CD4-positive, alpha-beta T cell (primary cell): ENCODE data around the gene TTLL9. TPM values are rescaled to one million over a fixed set of nuclear protein-coding genes. Genes with fewer than 3 reads are reported as not detected.

Source experiments
- ATAC-seq: fragments of 200-7000 bp; cut with Tn5 transposase; one replicate; pipeline ENCODE4 v1.10.0; 2022; ENCODE audit warnings: mild to moderate bottlenecking; ENCODE audit not compliant: poor library complexity
- CTCF ChIA-PET: fragments of 350-600 bp; sonication (Branson Sonifier 250); formaldehyde crosslinking; loops from one replicate; lab custom pipeline; 2021; ENCODE audit warnings: antibody characterized with exemption, inconsistent platforms; lab: Charles Lee
- POLR2A ChIA-PET: fragments of 350-600 bp; sonication (Branson Sonifier 250); formaldehyde crosslinking; loops from one replicate; lab custom pipeline; 2021; ENCODE audit warnings: antibody characterized with exemption, inconsistent platforms; lab: Charles Lee
- DNase-seq, 14 experiments: peaks; one replicate each; pipeline ENCODE4 v3.0.0-alpha.2; 2013 to 2020; ENCODE audit warnings: mixed read lengths in 2 of 14
- H3K27ac ChIP-seq, 2 donors: one replicate each; pipeline versions ENCODE4 v1.5.1 to v1.7.0; 2013; ENCODE audit warnings: low read length in 2 of 2, low read depth in 1 of 2, mild to moderate bottlenecking in 1 of 2
- H3K27me3 ChIP-seq, 2 experiments: 1 replicate in 1 of 2; 2 replicates in 1 of 2; pipeline versions ENCODE4 v1.6.1 to v1.7.0; 2013; ENCODE audit warnings: low read length in 2 of 2, control low read depth in 1 of 2, mild to moderate bottlenecking in 1 of 2, moderate library complexity in 1 of 2; ENCODE audit not compliant: insufficient read depth in 2 of 2, control insufficient read depth in 1 of 2
- H3K36me3 ChIP-seq: one replicate; pipeline ENCODE4 v1.6.1; 2013; ENCODE audit warnings: low read length, control low read depth; ENCODE audit not compliant: insufficient read depth
- H3K4me1 ChIP-seq: one replicate; pipeline ENCODE4 v1.6.1; 2013; ENCODE audit warnings: low read length, control low read depth; ENCODE audit not compliant: insufficient read depth
- H3K4me3 ChIP-seq: one replicate; pipeline ENCODE4 v1.5.1; 2013; ENCODE audit warnings: mild to moderate bottlenecking, low read length, moderate library complexity
- H3K9me3 ChIP-seq, 2 experiments: 1 replicate in 1 of 2; 2 replicates in 1 of 2; pipeline versions ENCODE4 v1.6.1 to v1.7.0; 2013; ENCODE audit warnings: low read length in 2 of 2, mild to moderate bottlenecking in 2 of 2, control low read depth in 1 of 2, moderate library complexity in 1 of 2; ENCODE audit not compliant: control insufficient read depth in 1 of 2, insufficient read depth in 1 of 2
- H3K27ac Mint-ChIP-seq: one replicate; pipeline ENCODE4 v1.8.0; 2020; ENCODE audit warnings: mixed read lengths
- H3K27me3 Mint-ChIP-seq: one replicate; pipeline ENCODE4 v1.8.0; 2021; ENCODE audit warnings: mixed read lengths
- H3K36me3 Mint-ChIP-seq: one replicate; pipeline ENCODE4 v1.8.0; 2021; ENCODE audit warnings: low read depth, mixed read lengths
- H3K4me1 Mint-ChIP-seq: one replicate; pipeline ENCODE4 v1.8.0; 2021; ENCODE audit warnings: low read depth, mixed read lengths
- H3K4me3 Mint-ChIP-seq: one replicate; pipeline ENCODE4 v1.8.0; 2020; ENCODE audit warnings: mild to moderate bottlenecking, mixed read lengths
- H3K9me3 Mint-ChIP-seq: one replicate; pipeline ENCODE4 v1.8.0; 2020; ENCODE audit warnings: mixed read lengths
- CTCF ChIP-seq: fragments of 200-600 bp; IDR thresholded peaks from one replicate; pipeline ENCODE4 v1.8.0; 2022; ENCODE audit warnings: antibody characterized with exemption, mild to moderate bottlenecking
- intact Hi-C, 2 experiments: fragments of 100-400 bp; cut with DNase I in 1 of 2; cut with micrococcal nuclease in 1 of 2; formaldehyde crosslinking; loops; one replicate each; pipeline versions ENCODE4 v1.15.1 to v1.9.0; 2023 to 2025; cut with DNase I, micrococcal nuclease
- total RNA-seq, 174 experiments: library from RNA in 2 of 174; stranded (reverse) in 2 of 174; gene quantifications; one replicate each; pipeline ENCODE4 v1.2.3 and lab custom pipeline; 2021 to 2026

The TTLL9 gene
- total RNA-seq, 2 experiments from 2014 or later: not detected

GRCh38 chr20:31909253-31910070 lies 39.0 kb downstream of the TTLL9 start:
- Mint-ChIP-seq H3K9me3 (no peaks in the 10 kb centered on the region), H3K4me1 (no peaks in the 10 kb centered on the region), H3K27me3 (no peaks in the 10 kb centered on the region), H3K4me3 (no peak overlapping the region), H3K36me3 (no peaks in the 10 kb centered on the region), H3K27ac (no peak overlapping the region)
- no peak for ATAC-seq
- no peak for TF ChIP-seq CTCF
- Histone ChIP-seq H3K27ac (no peak overlapping the region), H3K36me3 (no peaks in the 10 kb centered on the region), H3K4me1 (no peaks in the 10 kb centered on the region), H3K9me3 (no peaks in the 10 kb centered on the region), H3K27me3 (no peaks in the 10 kb centered on the region), H3K4me3 (no peak overlapping the region)
- ChIA-PET CTCF (no interaction called here), POLR2A (no interaction called here)
- intact Hi-C loops: no loop called here
- no peak for DNase-seq

- no peaks in the 10 kb centered on the region for H3K36me3 ChIP-seq
- Mint-ChIP-seq H3K36me3 (no peaks in the 10 kb centered on the region), H3K27me3 (no peaks in the 10 kb centered on the region), H3K4me3 (no peak overlapping the region), H3K4me1 (no peaks in the 10 kb centered on the region), H3K27ac (no peak overlapping the region), H3K9me3 (no peaks in the 10 kb centered on the region)
- CTCF ChIA-PET: no interaction called here
- H3K27ac ChIP-seq: no peak overlapping the region
- ATAC-seq: no peak
- H3K27me3 ChIP-seq: no peaks in the 10 kb centered on the region
- intact Hi-C loops: no loop called here
- no peaks in the 10 kb centered on the region for H3K9me3 ChIP-seq
- DNase-seq: no peak
- TF ChIP-seq CTCF: no peak
- H3K4me1 ChIP-seq: no peaks in the 10 kb centered on the region
- POLR2A ChIA-PET: no interaction called here
- no peak overlapping the region for H3K4me3 ChIP-seq
Measured at GRCh38 chr20:31910071-31910803, 39.8 kb downstream of the TTLL9 start.

GRCh38 chr20:31913431-31914157 lies 43.2 kb downstream of the TTLL9 start:
- Mint-ChIP-seq H3K27me3 (peaks cover under 1% of the 10 kb centered on the region), H3K27ac (no peak overlapping the region), H3K4me3 (no peak overlapping the region), H3K9me3 (no peaks in the 10 kb centered on the region), H3K36me3 (no peaks in the 10 kb centered on the region), H3K4me1 (no peaks in the 10 kb centered on the region)
- Histone ChIP-seq H3K27ac (no peak overlapping the region), H3K9me3 (no peaks in the 10 kb centered on the region), H3K36me3 (no peaks in the 10 kb centered on the region), H3K27me3 (no peaks in the 10 kb centered on the region), H3K4me3 (no peak overlapping the region), H3K4me1 (no peaks in the 10 kb centered on the region)
- CTCF ChIA-PET: no interaction called here
- intact Hi-C loops: no loop called here
- ATAC-seq (no peak), DNase-seq (no peak)
- TF ChIP-seq CTCF: no peak
- POLR2A ChIA-PET: no interaction called here
